Transverse colon (tissue), 4 donors: ENCODE data around the gene PRAMEF15.
"Not testable (repeated sequence)": the region's sequence is repeated elsewhere in the genome, so short reads cannot be mapped to it uniquely, and the experiment has no call there.

Experiments used
- CTCF ChIP-seq, 5 experiments: fragments of 200-600 bp in 3 of 5; fragments of 450-650 bp in 2 of 5; sonication (generic) in 3 of 5; IDR thresholded peaks; 1 replicate in 2 of 5; 2 replicates in 3 of 5; pipeline ENCODE4 v1.5.1; 2016 to 2017; ENCODE audit warnings: antibody characterized with exemption in 5 of 5, inconsistent platforms in 3 of 5, mild to moderate bottlenecking in 2 of 5, moderate library complexity in 1 of 5
- POLR2A ChIP-seq: fragments of 450-650 bp; IDR thresholded peaks from one replicate; pipeline ENCODE4 v1.6.1; 2016; ENCODE audit warnings: antibody characterized with exemption, mild to moderate bottlenecking, moderate library complexity
- POLR2AphosphoS5 ChIP-seq, 3 donors: sonication (generic); formaldehyde crosslinking; IDR thresholded peaks; one replicate each; pipeline ENCODE4 v1.6.1; 2016; ENCODE audit warnings: antibody characterized with exemption in 3 of 3

DNA sequence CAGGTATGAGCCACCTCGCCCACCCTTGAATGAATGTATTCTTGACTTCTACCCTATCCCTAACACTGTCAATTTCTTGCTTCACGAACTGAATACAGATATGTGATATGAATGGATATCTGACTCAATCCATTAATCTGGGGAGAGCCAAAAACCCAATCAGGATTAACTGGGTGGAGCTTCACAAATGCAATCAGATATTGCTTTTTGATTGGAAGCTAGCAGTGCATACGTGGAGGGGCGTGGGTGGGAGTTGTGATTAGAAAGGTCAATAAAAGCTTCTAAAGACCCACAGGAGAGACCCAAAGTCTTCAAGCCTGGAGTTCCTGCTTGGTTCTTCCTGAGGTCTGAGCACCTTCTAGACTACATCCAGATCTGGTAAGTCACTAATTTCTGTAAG lies at the start of gene PRAMEF15:
- not testable (repeated sequence) for TF ChIP-seq CTCF (IDR thresholded peaks at IDR 0.05); POLR2AphosphoS5 (IDR thresholded peaks at IDR 0.05); POLR2A
